HEK293T (cell line): ENCODE data around the gene RMND5B.

Source experiments
- CTCF ChIA-PET: fragments of 350-600 bp; formaldehyde crosslinking; extraction: SDS; loops from one replicate; lab custom pipeline; 2021; ENCODE audit warnings: antibody characterized with exemption, inconsistent platforms; lab: Yijun Ruan, JAX
- POLR2A ChIA-PET: fragments of 350-600 bp; formaldehyde crosslinking; extraction: SDS; loops from one replicate; lab custom pipeline; 2020; ENCODE audit warnings: antibody characterized with exemption, inconsistent platforms; lab: Yijun Ruan, JAX
- DNase-seq: peaks from one replicate; pipeline ENCODE4 v3.0.0; 2012; ENCODE audit warnings: mixed read lengths; ENCODE audit errors: extremely low spot score
- ARNT ChIP-seq: fragments of 450-650 bp; IDR thresholded peaks from 2 replicates; pipeline ENCODE4 v1.6.1; 2017; ENCODE audit warnings: mild to moderate bottlenecking
- BHLHE40 ChIP-seq: fragments of 450-650 bp; IDR thresholded peaks from 2 replicates; pipeline ENCODE4 v1.6.1; 2016; ENCODE audit warnings: mild to moderate bottlenecking, moderate library complexity, borderline replicate concordance
- CTBP1 ChIP-seq: fragments of 450-650 bp; IDR thresholded peaks from 2 replicates; pipeline ENCODE4 v1.6.1; 2016; ENCODE audit warnings: borderline replicate concordance
- ELF4 ChIP-seq: fragments of 450-650 bp; IDR thresholded peaks from 2 replicates; pipeline ENCODE4 v1.6.1; 2017; ENCODE audit warnings: antibody characterized with exemption
- FOXA1 ChIP-seq: fragments of 450-650 bp; IDR thresholded peaks from 2 replicates; pipeline ENCODE4 v1.6.1; 2016; ENCODE audit warnings: mild to moderate bottlenecking
- FOXK2 ChIP-seq: fragments of 450-650 bp; IDR thresholded peaks from 2 replicates; pipeline ENCODE4 v1.6.1; 2016; ENCODE audit warnings: mild to moderate bottlenecking
- FOXM1 ChIP-seq: fragments of 450-650 bp; IDR thresholded peaks from 2 replicates; pipeline ENCODE4 v1.6.1; 2017; ENCODE audit warnings: mild to moderate bottlenecking, borderline replicate concordance
- HDGF ChIP-seq: fragments of 450-650 bp; IDR thresholded peaks from 2 replicates; pipeline ENCODE4 v1.6.1; 2017; ENCODE audit warnings: antibody characterized with exemption, borderline replicate concordance
- L3MBTL2 ChIP-seq: fragments of 450-650 bp; conservative IDR thresholded peaks from 2 replicates; pipeline ENCODE4 v1.6.1; 2016; ENCODE audit warnings: mild to moderate bottlenecking
- LEF1 ChIP-seq: fragments of 450-650 bp; IDR thresholded peaks from 2 replicates; pipeline ENCODE4 v1.6.1; 2017; ENCODE audit warnings: mild to moderate bottlenecking, borderline replicate concordance
- NFRKB ChIP-seq: fragments of 450-650 bp; IDR thresholded peaks from 2 replicates; pipeline ENCODE4 v1.6.1; 2016; ENCODE audit warnings: mild to moderate bottlenecking, moderate library complexity
- SP1 ChIP-seq: fragments of 450-650 bp; IDR thresholded peaks from 2 replicates; pipeline ENCODE4 v1.6.1; 2017
- SUZ12 ChIP-seq: fragments of 450-650 bp; IDR thresholded peaks from 2 replicates; pipeline ENCODE4 v1.6.1; 2016; ENCODE audit warnings: mild to moderate bottlenecking
- TARDBP ChIP-seq: fragments of 450-650 bp; IDR thresholded peaks from 2 replicates; pipeline ENCODE4 v1.6.1; 2016
- ZNF384 ChIP-seq: fragments of 450-650 bp; IDR thresholded peaks from 2 replicates; pipeline ENCODE4 v1.6.1; 2016
- TF ChIP-seq, protein P1 (sequence below): fragments of 450-650 bp; IDR thresholded peaks from 2 replicates; pipeline ENCODE4 v1.6.1; 2016

RMND5B gene

GRCh38 chr5:178114325-178115135 lies 16.3 kb upstream of the RMND5B start:
- DNase-seq: no peak
- CTCF ChIA-PET: no interaction called here
- POLR2A ChIA-PET: interaction anchor here (1.1 to 1.3 kb wide), 3 partner anchors 17 to 36 kb away, joined by 3 to 6 read pairs (median 3); no protein-coding TSS in a partner anchor
- TF ChIP-seq FOXA1 (no peak), FOXM1 (no peak), FOXK2 (no peak), HDGF (no peak), LEF1 (no peak), L3MBTL2 (no peak), SUZ12 (no peak), ZNF384 (no peak)
- TF ChIP-seq, protein P1, sequence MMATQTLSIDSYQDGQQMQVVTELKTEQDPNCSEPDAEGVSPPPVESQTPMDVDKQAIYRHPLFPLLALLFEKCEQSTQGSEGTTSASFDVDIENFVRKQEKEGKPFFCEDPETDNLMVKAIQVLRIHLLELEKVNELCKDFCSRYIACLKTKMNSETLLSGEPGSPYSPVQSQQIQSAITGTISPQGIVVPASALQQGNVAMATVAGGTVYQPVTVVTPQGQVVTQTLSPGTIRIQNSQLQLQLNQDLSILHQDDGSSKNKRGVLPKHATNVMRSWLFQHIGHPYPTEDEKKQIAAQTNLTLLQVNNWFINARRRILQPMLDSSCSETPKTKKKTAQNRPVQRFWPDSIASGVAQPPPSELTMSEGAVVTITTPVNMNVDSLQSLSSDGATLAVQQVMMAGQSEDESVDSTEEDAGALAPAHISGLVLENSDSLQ: no peak

GRCh38 chr5:178115136-178115813 lies 15.5 kb upstream of the RMND5B start:
- ChIA-PET CTCF (no interaction called here), POLR2A (interaction anchor here (0.8 to 1.7 kb wide), 5 partner anchors 18 to 89 kb away, joined by 3 to 6 read pairs (median 4); partner anchors contain the start of genes HNRNPAB and NHP2)
- DNase-seq: no peak
- TF ChIP-seq SUZ12: no peak
- TF ChIP-seq, protein P1: no peak
- no peak for TF ChIP-seq FOXM1
- no peak for TF ChIP-seq ZNF384
- no peak for TF ChIP-seq FOXK2
- TF ChIP-seq ELF4: no peak
- no peak for TF ChIP-seq NFRKB
- TF ChIP-seq L3MBTL2: no peak
- no peak for TF ChIP-seq CTBP1
- no peak for TF ChIP-seq SP1
- TF ChIP-seq BHLHE40: no peak
- TF ChIP-seq LEF1: no peak
- no peak for TF ChIP-seq ARNT
- TF ChIP-seq HDGF: no peak
- no peak for TF ChIP-seq FOXA1
- no peak for TF ChIP-seq TARDBP

- ChIA-PET POLR2A (interaction anchor here (0.8 to 1.7 kb wide), 5 partner anchors 18 to 89 kb away, joined by 3 to 6 read pairs (median 4); partner anchors contain the start of genes HNRNPAB and NHP2), CTCF (no interaction called here)
- TF ChIP-seq TARDBP (no peak), LEF1 (no peak), FOXA1 (no peak), BHLHE40 (no peak), SP1 (no peak), FOXM1 (no peak), L3MBTL2 (no peak), ZNF384 (no peak), ELF4 (no peak), ARNT (no peak), NFRKB (no peak), HDGF (no peak), SUZ12 (no peak), CTBP1 (no peak), FOXK2 (no peak)
- TF ChIP-seq, protein P1: no peak
- DNase-seq: no peak
Observed at GRCh38 chr5:178115814-178116142, 15.0 kb upstream of the RMND5B start.

- ChIA-PET POLR2A (interaction anchor here (0.8 to 1.7 kb wide), 4 partner anchors 38 to 713 kb away, joined by 3 to 6 read pairs (median 4); partner anchors contain the start of gene HNRNPAB), CTCF (no interaction called here)
- DNase-seq: no peak
Observed at GRCh38 chr5:178116143-178116885, 14.5 kb upstream of the RMND5B start.

DNA sequence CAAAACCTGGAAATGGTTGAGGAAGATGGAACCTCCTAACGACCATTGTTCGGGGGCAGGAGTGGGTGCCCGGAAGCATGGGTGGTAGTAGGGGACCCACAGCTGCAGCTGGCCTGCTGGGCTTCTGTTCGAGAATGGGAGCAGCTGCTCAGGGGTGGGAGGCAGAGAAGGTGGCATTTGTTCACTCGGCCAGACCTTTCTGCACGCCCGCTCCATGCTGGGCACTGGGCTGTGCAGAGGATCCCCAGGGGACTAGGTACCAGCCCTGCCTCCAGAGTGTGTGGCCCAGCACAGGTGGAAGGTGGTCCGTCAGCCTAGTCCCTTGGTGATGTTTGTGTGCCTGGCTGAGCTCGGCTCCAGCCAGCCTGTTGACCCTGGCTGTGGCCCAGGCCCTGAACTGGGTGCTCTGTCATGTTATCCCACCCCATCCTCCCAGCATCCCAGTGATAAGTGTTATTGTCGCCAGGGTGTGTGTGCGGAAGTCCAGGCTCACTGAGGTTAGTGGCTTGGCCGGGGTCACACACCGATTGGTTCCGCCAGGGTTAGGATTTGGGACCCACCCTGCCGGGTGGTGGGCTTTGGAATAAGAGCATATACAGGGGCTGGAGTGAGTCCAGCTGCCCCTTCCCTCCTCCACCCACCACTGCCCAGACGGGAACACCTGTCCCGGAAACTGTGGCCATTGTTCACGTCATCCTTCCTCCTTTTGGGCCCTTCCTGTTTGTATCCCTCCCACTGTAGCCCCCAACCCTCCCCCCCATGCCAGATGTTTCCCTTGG lies 12.7 kb upstream of the RMND5B start:
- no peak for DNase-seq
- TF ChIP-seq TARDBP (no peak), LEF1 (no peak), CTBP1 (no peak), BHLHE40 (no peak), ARNT (no peak), ELF4 (no peak)
- ChIA-PET CTCF (no interaction called here), POLR2A (no interaction called here)

More at GRCh38 chr5:178116143-178116885, 14.5 kb upstream of the RMND5B start:
- TF ChIP-seq HDGF (no peak), ZNF384 (no peak)
